Activated T-helper 2 cell treated with anti-CD3 and anti-CD28 coated beads, Interferon-gamma antibody, Interleukin-2, Interleukin-4, amounts not matched to agents 10 μg/mL and 5 μg/mL and 100 μg/mL, durations not matched to agents 14 hours and 24 hours and 36 hours (primary cell): ENCODE results near the gene TAS2R13. TPM values are rescaled to one million over a fixed set of nuclear protein-coding genes. Genes with fewer than 3 reads are reported as not detected.

ENCODE experiments used
- DNase-seq: peaks from one replicate; pipeline ENCODE4 v3.0.0; 2021; ENCODE audit warnings: low spot score
- H3K27ac Mint-ChIP-seq: one replicate; pipeline ENCODE4 v1.8.0; 2021; ENCODE audit warnings: mixed read lengths
- H3K27me3 Mint-ChIP-seq: one replicate; pipeline ENCODE4 v1.8.0; 2021; ENCODE audit warnings: low read depth, mixed read lengths
- H3K36me3 Mint-ChIP-seq: one replicate; pipeline ENCODE4 v1.8.0; 2021; ENCODE audit warnings: low read depth, mixed read lengths
- H3K4me1 Mint-ChIP-seq: one replicate; pipeline ENCODE4 v1.8.0; 2021; ENCODE audit warnings: low read depth, mixed read lengths
- H3K4me3 Mint-ChIP-seq: one replicate; pipeline ENCODE4 v1.8.0; 2021; ENCODE audit warnings: low read depth, mild to moderate bottlenecking, moderate library complexity, mixed read lengths
- H3K9me3 Mint-ChIP-seq: one replicate; pipeline ENCODE4 v1.8.0; 2021; ENCODE audit warnings: mixed read lengths
- intact Hi-C: fragments of 100-400 bp; cut with micrococcal nuclease; formaldehyde crosslinking; loops from one replicate; pipeline ENCODE4 v1.15.1; 2023
- total RNA-seq: library from RNA; stranded (reverse); gene quantifications from 2 replicates; pipeline ENCODE4 v1.2.3, GENCODE V29; 2022

The TAS2R13 gene
- total RNA-seq, 1 donor from 2014 or later: 0.84 TPM

- H3K4me3 Mint-ChIP-seq: no peak overlapping the region
Measured at GRCh38 chr12:10910380-10910779, 1.0 kb upstream of the TAS2R13 start.

GRCh38 chr12:10904686-10905085 is 4.7 kb downstream of the TAS2R13 start:
- Mint-ChIP-seq H3K27ac (no peak overlapping the region), H3K4me3 (no peak overlapping the region), H3K4me1 (no peaks in the 10 kb centered on the region), H3K9me3 (peaks cover 31% of the 10 kb centered on the region), H3K36me3 (peaks cover 22% of the 10 kb centered on the region), H3K27me3 (no peaks in the 10 kb centered on the region)
- DNase-seq: no peak
- intact Hi-C loops: no loop called here

More at GRCh38 chr12:10910380-10910779, 1.0 kb upstream of the TAS2R13 start:
- no peak for DNase-seq
- intact Hi-C loops: no loop called here
- no peak overlapping the region for H3K27ac Mint-ChIP-seq
- no peaks in the 10 kb centered on the region for H3K9me3 Mint-ChIP-seq
- no peaks in the 10 kb centered on the region for H3K36me3 Mint-ChIP-seq
- no peaks in the 10 kb centered on the region for H3K4me1 Mint-ChIP-seq
- H3K27me3 Mint-ChIP-seq: no peaks in the 10 kb centered on the region

GRCh38 chr12:10901427-10901826 is 7.9 kb downstream of the TAS2R13 start:
- H3K9me3 Mint-ChIP-seq: peaks cover 34% of the 10 kb centered on the region
- no peaks in the 10 kb centered on the region for H3K27me3 Mint-ChIP-seq
- H3K4me1 Mint-ChIP-seq: peaks cover 1% of the 10 kb centered on the region
- H3K27ac Mint-ChIP-seq: no peak overlapping the region
- H3K4me3 Mint-ChIP-seq: no peak overlapping the region
- no peak for DNase-seq
- intact Hi-C loops: no loop called here
- peaks cover 22% of the 10 kb centered on the region for H3K36me3 Mint-ChIP-seq

- H3K27me3 Mint-ChIP-seq: no peaks in the 10 kb centered on the region
Measured at GRCh38 chr12:10900972-10901371, 8.4 kb downstream of the TAS2R13 start.

GRCh38 chr12:10900530-10900929 is 8.8 kb downstream of the TAS2R13 start:
- peaks cover 34% of the 10 kb centered on the region for H3K9me3 Mint-ChIP-seq
- intact Hi-C loops: no loop called here
- no peaks in the 10 kb centered on the region for H3K27me3 Mint-ChIP-seq
- no peak overlapping the region for H3K27ac Mint-ChIP-seq
- H3K4me3 Mint-ChIP-seq: no peak overlapping the region
- peaks cover 22% of the 10 kb centered on the region for H3K36me3 Mint-ChIP-seq
- no peak for DNase-seq
- peaks cover 1% of the 10 kb centered on the region for H3K4me1 Mint-ChIP-seq

More at GRCh38 chr12:10900972-10901371, 8.4 kb downstream of the TAS2R13 start:
- intact Hi-C loops: no loop called here
- no peak overlapping the region for H3K4me3 Mint-ChIP-seq
- H3K27ac Mint-ChIP-seq: no peak overlapping the region
- peaks cover 1% of the 10 kb centered on the region for H3K4me1 Mint-ChIP-seq
- peaks cover 22% of the 10 kb centered on the region for H3K36me3 Mint-ChIP-seq
- peaks cover 34% of the 10 kb centered on the region for H3K9me3 Mint-ChIP-seq
- no peak for DNase-seq

GRCh38 chr12:10896854-10897253 is 12.5 kb downstream of the TAS2R13 start:
- no peak for DNase-seq
- H3K9me3 Mint-ChIP-seq: peaks cover 5% of the 10 kb centered on the region
- no peaks in the 10 kb centered on the region for H3K27me3 Mint-ChIP-seq
- no peak overlapping the region for H3K4me3 Mint-ChIP-seq
- H3K36me3 Mint-ChIP-seq: no peaks in the 10 kb centered on the region
- no peak overlapping the region for H3K27ac Mint-ChIP-seq
- H3K4me1 Mint-ChIP-seq: peaks cover 1% of the 10 kb centered on the region
- intact Hi-C loops: no loop called here

GRCh38 chr12:10891937-10892336 is 17.4 kb downstream of the TAS2R13 start:
- no peaks in the 10 kb centered on the region for H3K27me3 Mint-ChIP-seq
- H3K4me1 Mint-ChIP-seq: no peaks in the 10 kb centered on the region
- H3K9me3 Mint-ChIP-seq: no peaks in the 10 kb centered on the region
- no peak for DNase-seq
- H3K36me3 Mint-ChIP-seq: peaks cover 3% of the 10 kb centered on the region
- no peak overlapping the region for H3K27ac Mint-ChIP-seq
- intact Hi-C loops: no loop called here
- no peak overlapping the region for H3K4me3 Mint-ChIP-seq

GRCh38 chr12:10889226-10889625 is 20.1 kb downstream of the TAS2R13 start:
- H3K36me3 Mint-ChIP-seq: peaks cover 3% of the 10 kb centered on the region
- H3K4me1 Mint-ChIP-seq: no peaks in the 10 kb centered on the region
- H3K27ac Mint-ChIP-seq: no peak overlapping the region
- DNase-seq: no peak
- H3K27me3 Mint-ChIP-seq: no peaks in the 10 kb centered on the region
- no peak overlapping the region for H3K4me3 Mint-ChIP-seq
- intact Hi-C loops: no loop called here
- H3K9me3 Mint-ChIP-seq: no peaks in the 10 kb centered on the region

- Mint-ChIP-seq H3K4me3 (no peak within 1 kb of the TSS), H3K27ac (no peak within 1 kb of the TSS), H3K4me1 (no peaks in the 10 kb centered on the region), H3K9me3 (no peaks in the 10 kb centered on the region), H3K27me3 (no peaks in the 10 kb centered on the region), H3K36me3 (peaks cover 4% of the 10 kb centered on the region)
- intact Hi-C loops: no loop called here
- no peak for DNase-seq
Measured at GRCh38 chr12:10884086-10884725, 25.2 kb downstream of the TAS2R13 start, which contains the start of gene PRH1. Gene PRH1 (minus strand): TSS chr12:10884255. CDS start chr12:10884217, 38 bp downstream.

GRCh38 chr12:10873378-10873777 is 36.0 kb downstream of the TAS2R13 start:
- Mint-ChIP-seq H3K4me1 (no peaks in the 10 kb centered on the region), H3K4me3 (no peak overlapping the region), H3K9me3 (no peaks in the 10 kb centered on the region), H3K27ac (no peak overlapping the region), H3K27me3 (no peaks in the 10 kb centered on the region), H3K36me3 (peaks cover 14% of the 10 kb centered on the region)
- no peak for DNase-seq
- intact Hi-C loops: no loop called here

GRCh38 chr12:10867381-10867780 is 42.0 kb downstream of the TAS2R13 start:
- Mint-ChIP-seq H3K4me3 (no peak overlapping the region), H3K27ac (no peak overlapping the region), H3K9me3 (peaks cover 7% of the 10 kb centered on the region), H3K27me3 (no peaks in the 10 kb centered on the region), H3K36me3 (no peaks in the 10 kb centered on the region), H3K4me1 (no peaks in the 10 kb centered on the region)
- no peak for DNase-seq
- intact Hi-C loops: no loop called here

- Mint-ChIP-seq H3K4me1 (no peaks in the 10 kb centered on the region), H3K9me3 (peaks cover 32% of the 10 kb centered on the region), H3K36me3 (peaks cover 17% of the 10 kb centered on the region), H3K27me3 (no peaks in the 10 kb centered on the region), H3K27ac (no peak overlapping the region), H3K4me3 (no peak overlapping the region)
- no peak for DNase-seq
- intact Hi-C loops: no loop called here
Measured at GRCh38 chr12:10863512-10864218, 45.7 kb downstream of the TAS2R13 start.

GRCh38 chr12:10861366-10861765 is 48.0 kb downstream of the TAS2R13 start:
- Mint-ChIP-seq H3K9me3 (peaks cover 55% of the 10 kb centered on the region), H3K27ac (no peak overlapping the region), H3K36me3 (peaks cover 38% of the 10 kb centered on the region), H3K27me3 (no peaks in the 10 kb centered on the region), H3K4me3 (no peak overlapping the region), H3K4me1 (no peaks in the 10 kb centered on the region)
- intact Hi-C loops: no loop called here
- DNase-seq: no peak
